ENCODE results near the gene NXPE2.

Gene NXPE2

GRCh38 chr11:114745150-114745671, 66.9 kb downstream of the NXPE2 start:
- DNase-seq (ENCODE audit: low read depth) = no peak

- DNase-seq (ENCODE audit: low read depth) = no peak
Observed at GRCh38 chr11:114746013-114746412, 67.7 kb downstream of the NXPE2 start.

All from HS-5 (cell line).